GM18505 (cell line): ENCODE measurements around the gene CCM2L.

ENCODE experiments used
- ATAC-seq: cut with Tn5 transposase; IDR thresholded peaks from one replicate; pipeline ENCODE4 v1.9.1; 2021; ENCODE audit not compliant: unreplicated experiment
- POLR2A ChIP-seq: IDR thresholded peaks from 4 replicates; pipeline ENCODE4 v1.6.1; 2011; ENCODE audit warnings: borderline replicate concordance; ENCODE audit not compliant: insufficient read depth, insufficient read length; ENCODE audit errors: extremely low read depth

CCM2L gene

GRCh38 chr20:32010666-32011065, 428 bp downstream of the CCM2L start:
- no peak for TF ChIP-seq POLR2A
- ATAC-seq, result no peak

- no peak for TF ChIP-seq POLR2A
- ATAC-seq, result no peak
These were observed 2.0 kb downstream of the CCM2L start for GRCh38 chr20:32012159-32012688.

GRCh38 chr20:32013326-32013725, 3.1 kb downstream of the CCM2L start:
- no peak for TF ChIP-seq POLR2A
- ATAC-seq, result no peak

GRCh38 chr20:32017711-32018251, 7.5 kb downstream of the CCM2L start:
- no peak for ATAC-seq

GRCh38 chr20:32018269-32019155, 8.3 kb downstream of the CCM2L start:
- no peak for TF ChIP-seq POLR2A
- no peak for ATAC-seq

More at GRCh38 chr20:32017711-32018251, 7.5 kb downstream of the CCM2L start:
- TF ChIP-seq POLR2A, result no peak

- no peak for ATAC-seq
- TF ChIP-seq POLR2A, result no peak
These were observed 8.9 kb downstream of the CCM2L start for GRCh38 chr20:32019156-32019510.

GRCh38 chr20:32019563-32020463, 9.6 kb downstream of the CCM2L start:
- no peak for ATAC-seq
- TF ChIP-seq POLR2A, result no peak

GRCh38 chr20:32021091-32021490, 10.9 kb downstream of the CCM2L start:
- no peak for ATAC-seq
- TF ChIP-seq POLR2A, result no peak

- ATAC-seq, result no peak
These were observed 14.6 kb downstream of the CCM2L start for GRCh38 chr20:32024683-32025295.

GRCh38 chr20:32027643-32028042, 17.4 kb downstream of the CCM2L start:
- no peak for ATAC-seq
- TF ChIP-seq POLR2A, result no peak

More at GRCh38 chr20:32024683-32025295, 14.6 kb downstream of the CCM2L start:
- TF ChIP-seq POLR2A, result no peak

GRCh38 chr20:32028647-32029372, 18.6 kb downstream of the CCM2L start:
- no peak for ATAC-seq
- no peak for TF ChIP-seq POLR2A

- TF ChIP-seq POLR2A, result no peak
- no peak for ATAC-seq
These were observed 19.3 kb downstream of the CCM2L start for GRCh38 chr20:32029561-32029960.
